Daoy (cell line): ENCODE measurements around the gene ELOVL1. TPM values are rescaled to one million over a fixed set of nuclear protein-coding genes. Genes with fewer than 3 reads are reported as not detected.
A peak's percentile ranks its signal among the peaks of the same experiment; 100 is the strongest.
"Not testable (repeated sequence)": the region's sequence is repeated elsewhere in the genome, so short reads cannot be mapped to it uniquely, and the experiment has no call there.

Experiments
- DNase-seq: peaks from one replicate; pipeline ENCODE4 v3.0.0-alpha.2; 2015; ENCODE audit warnings: low read depth
- total RNA-seq: library from RNA; depleted of rRNA; stranded (reverse); fragments of >200 nt; shearing (Covaris generic); gene quantifications from 2 replicates; pipeline ENCODE4 v1.2.3, GENCODE V29; 2014; rRNA removed

The ELOVL1 gene
- total RNA-seq: 42.6 and 59.0 TPM in 2 replicates

GRCh38 chr1:43367904-43368645 is at the start of gene ELOVL1:
TSS of gene ELOVL1 (minus strand) at chr1:43368011. CDS start at chr1:43365609, 2,402 bp downstream.
- DNase-seq: peak; percentile 95

- DNase-seq: no peak
Measured at GRCh38 chr1:43415901-43416300, 48.1 kb upstream of the ELOVL1 start.

- peak; percentile 62 for DNase-seq
Measured at GRCh38 chr1:43414634-43415223, 46.9 kb upstream of the ELOVL1 start.

- DNase-seq: not testable (repeated sequence)
Measured at GRCh38 chr1:43413426-43413825, 45.6 kb upstream of the ELOVL1 start.

GRCh38 chr1:43410571-43410970 is 42.8 kb upstream of the ELOVL1 start:
- no peak for DNase-seq

GRCh38 chr1:43405876-43406234 is 38.0 kb upstream of the ELOVL1 start:
- no peak for DNase-seq

GRCh38 chr1:43405219-43405875 is 37.5 kb upstream of the ELOVL1 start:
- no peak for DNase-seq

GRCh38 chr1:43404353-43404752 is 36.5 kb upstream of the ELOVL1 start:
- no peak for DNase-seq

- DNase-seq: no peak
Measured at GRCh38 chr1:43402089-43402865, 34.5 kb upstream of the ELOVL1 start.

- DNase-seq: not testable (repeated sequence)
Measured at GRCh38 chr1:43400441-43400840, 32.6 kb upstream of the ELOVL1 start.

- no peak for DNase-seq
Measured at GRCh38 chr1:43398227-43398626, 30.4 kb upstream of the ELOVL1 start.

GRCh38 chr1:43396059-43396458 is 28.2 kb upstream of the ELOVL1 start:
- DNase-seq: no peak

GRCh38 chr1:43395523-43395922 is 27.7 kb upstream of the ELOVL1 start:
- no peak for DNase-seq

- DNase-seq: no peak
Measured at GRCh38 chr1:43392702-43393101, 24.9 kb upstream of the ELOVL1 start.

GRCh38 chr1:43389326-43390313 is 21.8 kb upstream of the ELOVL1 start, which contains the start of the genes MED8 and SZT2:
TSS of gene MED8 (minus strand) at chr1:43389800. CDS start at chr1:43389764, 36 bp downstream.
TSS of gene SZT2 (plus strand) at chr1:43389899. CDS start at chr1:43389969, 70 bp downstream.
- peak; percentile 95 for DNase-seq

- DNase-seq: no peak
Measured at GRCh38 chr1:43388613-43389012, 20.8 kb upstream of the ELOVL1 start.

- DNase-seq: no peak
Measured at GRCh38 chr1:43387976-43388599, 20.3 kb upstream of the ELOVL1 start.

GRCh38 chr1:43386676-43387075 is 18.9 kb upstream of the ELOVL1 start:
- no peak for DNase-seq

- DNase-seq: no peak
Measured at GRCh38 chr1:43383449-43383848, 15.6 kb upstream of the ELOVL1 start.
